NOMO-1 treated with dmso at 0.1 percent for 144 hours (cell line): Measurements from ENCODE around the gene CDC34.
A peak's percentile ranks its signal among the peaks of the same experiment; 100 is the strongest.

Experiments
- DNase-seq: peaks from one replicate; lab custom pipeline; 2025; ENCODE audit not compliant: unreplicated experiment; lab: John Stamatoyannopoulos, UW

The CDC34 gene, protein sequence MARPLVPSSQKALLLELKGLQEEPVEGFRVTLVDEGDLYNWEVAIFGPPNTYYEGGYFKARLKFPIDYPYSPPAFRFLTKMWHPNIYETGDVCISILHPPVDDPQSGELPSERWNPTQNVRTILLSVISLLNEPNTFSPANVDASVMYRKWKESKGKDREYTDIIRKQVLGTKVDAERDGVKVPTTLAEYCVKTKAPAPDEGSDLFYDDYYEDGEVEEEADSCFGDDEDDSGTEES

DNA sequence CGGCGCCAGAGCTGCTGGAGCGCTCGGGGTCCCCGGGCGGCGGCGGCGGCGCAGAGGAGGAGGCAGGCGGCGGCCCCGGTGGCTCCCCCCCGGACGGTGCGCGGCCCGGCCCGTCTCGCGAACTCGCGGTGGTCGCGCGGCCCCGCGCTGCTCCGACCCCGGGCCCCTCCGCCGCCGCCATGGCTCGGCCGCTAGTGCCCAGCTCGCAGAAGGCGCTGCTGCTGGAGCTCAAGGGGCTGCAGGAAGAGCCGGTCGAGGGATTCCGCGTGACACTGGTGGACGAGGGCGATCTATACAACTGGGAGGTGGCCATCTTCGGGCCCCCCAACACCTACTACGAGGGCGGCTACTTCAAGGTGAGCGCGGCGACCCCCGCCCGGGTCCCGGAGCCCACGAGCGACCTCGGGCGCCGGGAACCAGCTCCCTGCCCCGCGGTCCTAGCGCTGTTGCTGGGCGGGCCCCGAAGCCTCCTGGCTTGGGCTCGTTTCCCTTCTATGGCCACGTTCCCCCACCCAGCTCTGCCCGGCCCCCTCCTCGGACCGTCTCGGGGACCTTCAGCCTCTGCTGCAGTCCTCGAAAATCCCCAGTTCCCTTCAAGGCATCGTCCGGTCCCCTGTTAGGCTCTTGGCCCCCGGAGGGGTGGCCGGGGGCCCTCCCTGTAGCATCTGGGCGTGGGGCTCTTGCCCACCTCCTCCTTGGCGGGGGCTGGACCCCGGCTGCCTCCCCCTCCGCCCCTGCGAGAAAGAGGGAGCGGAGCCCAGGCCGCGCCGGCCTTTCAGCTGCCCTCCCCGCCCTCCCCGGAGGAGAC, at the start of gene CDC34:
CDC34 (plus strand) TSS at position 8 of the 808 bp plus-strand sequence; CDS start at position 180, 172 bp downstream.
- DNase-seq, result no peak

DNA sequence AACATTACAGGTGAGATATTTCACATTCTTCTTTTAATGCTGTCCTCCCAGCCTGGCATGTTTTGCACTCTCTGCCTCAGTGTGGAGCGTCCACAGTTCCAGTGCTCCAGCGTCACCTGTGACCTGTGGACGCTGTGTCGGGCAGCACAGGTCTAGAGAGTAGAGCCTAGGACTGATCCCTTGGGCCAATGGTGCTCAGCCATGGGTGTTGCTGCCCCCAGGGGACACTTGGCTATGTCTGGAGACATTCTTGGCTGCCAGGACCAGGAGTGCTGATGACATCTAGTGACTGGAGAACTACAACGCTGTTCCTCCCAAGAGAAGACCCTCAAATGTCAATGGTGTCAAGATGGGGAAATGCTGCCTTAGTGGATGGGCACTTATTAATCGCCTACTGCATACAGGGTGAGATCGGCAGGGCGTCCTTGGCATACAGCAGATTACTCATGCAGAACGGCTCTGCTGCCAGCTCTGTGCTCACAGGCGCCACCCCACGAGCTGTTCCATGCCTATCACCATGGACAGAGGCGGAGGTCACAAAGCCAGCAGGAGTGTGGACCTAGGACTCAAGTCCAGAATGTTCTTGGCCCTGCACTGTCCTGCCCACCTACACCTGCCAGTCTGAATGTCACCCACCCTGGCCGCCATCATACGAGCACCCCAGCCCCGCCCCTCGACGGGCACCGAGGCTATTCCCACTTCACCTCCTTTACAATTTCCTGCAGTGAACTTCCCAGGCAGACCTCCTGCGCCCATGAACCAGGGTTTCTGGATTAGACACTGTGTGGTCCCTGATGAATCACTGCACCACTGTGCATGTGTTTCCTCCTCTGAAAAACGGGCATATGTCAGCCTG, 49.1 kb upstream of the CDC34 start:
- no peak for DNase-seq

DNA sequence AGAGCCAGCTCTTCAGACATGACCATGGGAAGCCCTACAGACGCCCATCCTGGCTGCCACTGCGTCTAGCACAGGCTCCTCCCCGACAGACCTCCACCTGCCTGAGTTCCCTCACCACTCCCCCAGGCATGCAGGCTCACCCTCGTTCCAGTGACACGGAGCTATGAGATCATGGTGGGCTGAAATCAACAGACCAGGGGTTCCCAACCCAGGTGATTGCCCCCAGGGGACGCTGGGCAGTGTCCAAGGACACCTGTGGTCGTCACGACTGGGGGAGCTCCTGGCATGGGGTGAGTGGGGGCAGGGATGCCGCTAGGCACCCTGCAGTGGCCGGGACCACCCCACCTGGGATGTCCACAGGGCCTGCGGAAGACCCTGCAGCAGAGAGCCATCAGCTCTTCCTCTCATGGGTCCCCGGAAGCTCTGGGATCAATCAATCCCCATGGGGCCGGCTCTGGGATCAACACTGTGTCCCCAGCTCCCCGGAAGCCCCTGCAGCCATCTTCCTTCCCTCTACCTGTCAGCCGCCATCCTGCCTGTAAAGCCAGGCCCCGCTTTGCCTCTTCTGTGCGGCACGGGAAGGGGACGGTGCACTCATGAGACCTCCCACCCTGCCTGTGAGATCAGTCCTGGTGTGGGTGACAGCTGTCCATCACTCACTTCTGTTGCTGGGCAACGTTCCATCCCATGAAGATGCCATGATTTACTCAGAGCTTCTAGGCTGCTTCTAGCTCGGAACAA, 48.1 kb upstream of the CDC34 start:
- DNase-seq, result no peak

DNA sequence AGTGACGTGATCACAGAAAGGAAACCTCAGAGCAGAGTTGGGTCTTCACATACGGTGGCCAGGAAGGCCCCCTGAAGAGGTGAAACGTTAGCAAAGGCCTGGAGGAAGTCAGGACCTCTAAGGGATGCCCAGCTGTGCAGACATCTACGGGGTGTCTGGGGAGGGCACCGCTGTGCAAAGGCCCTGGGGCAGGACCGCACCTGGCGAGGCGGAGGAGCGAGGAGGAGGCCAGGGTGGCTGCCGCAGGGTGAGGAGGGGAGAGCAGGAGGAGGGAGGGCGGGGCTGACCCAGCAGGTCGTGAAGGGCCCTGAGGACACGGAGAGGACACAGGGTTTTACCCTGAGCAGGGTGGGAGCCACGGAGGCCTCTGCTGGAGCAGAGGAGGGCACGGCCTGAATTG, 47.1 kb upstream of the CDC34 start:
- no peak for DNase-seq

DNA sequence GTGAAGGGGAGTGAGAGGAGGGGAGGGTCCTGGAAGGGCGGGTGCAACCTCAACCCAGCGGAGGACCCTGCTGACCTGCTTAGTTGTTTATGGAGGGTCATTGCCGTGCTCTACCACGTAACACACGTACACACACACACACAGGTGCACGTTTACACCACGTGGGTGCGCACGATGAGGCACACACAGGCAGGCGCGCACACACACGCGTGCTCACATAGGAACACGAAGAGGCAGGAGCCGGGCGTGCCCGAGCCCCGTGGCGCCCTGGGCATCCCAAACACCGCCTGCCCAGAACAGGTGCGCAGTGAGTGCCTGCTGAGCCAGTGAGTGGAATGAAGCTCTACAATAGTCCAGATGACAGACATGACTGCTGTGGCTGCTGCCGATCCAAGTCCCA, 46.5 kb upstream of the CDC34 start:
- no peak for DNase-seq

DNA sequence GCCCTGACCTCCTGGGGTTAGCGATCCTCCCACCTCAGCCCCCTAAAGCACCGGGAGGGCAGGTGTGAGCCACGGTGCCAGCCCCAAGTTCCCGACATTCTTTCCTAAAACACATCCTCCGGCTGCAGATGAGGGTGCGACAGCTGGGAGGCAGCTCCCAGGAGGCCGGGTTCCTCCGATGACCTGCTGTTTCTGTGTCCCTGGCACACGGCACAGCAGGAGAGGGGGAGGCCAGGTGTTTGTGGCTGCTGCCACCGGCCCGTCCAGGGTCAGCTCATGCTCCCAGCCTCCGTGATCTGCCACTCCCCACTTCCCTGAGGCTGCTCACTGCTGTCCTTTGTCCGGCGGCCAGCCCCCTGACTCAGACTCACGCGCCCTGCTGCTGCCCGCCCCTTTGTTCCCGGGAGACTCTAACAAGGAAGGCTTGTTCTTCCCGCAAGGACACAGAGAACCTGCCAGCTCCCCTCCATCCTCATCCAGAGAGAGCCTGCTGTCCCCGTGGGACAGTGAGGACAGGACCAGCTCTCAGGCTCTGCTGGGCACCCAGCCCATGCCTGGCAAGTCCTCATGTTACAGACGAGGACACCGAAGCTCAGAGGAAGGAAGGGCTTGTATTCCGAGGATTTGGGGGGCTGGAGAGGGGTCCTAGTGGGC, 45.9 kb upstream of the CDC34 start:
- DNase-seq, result no peak

DNA sequence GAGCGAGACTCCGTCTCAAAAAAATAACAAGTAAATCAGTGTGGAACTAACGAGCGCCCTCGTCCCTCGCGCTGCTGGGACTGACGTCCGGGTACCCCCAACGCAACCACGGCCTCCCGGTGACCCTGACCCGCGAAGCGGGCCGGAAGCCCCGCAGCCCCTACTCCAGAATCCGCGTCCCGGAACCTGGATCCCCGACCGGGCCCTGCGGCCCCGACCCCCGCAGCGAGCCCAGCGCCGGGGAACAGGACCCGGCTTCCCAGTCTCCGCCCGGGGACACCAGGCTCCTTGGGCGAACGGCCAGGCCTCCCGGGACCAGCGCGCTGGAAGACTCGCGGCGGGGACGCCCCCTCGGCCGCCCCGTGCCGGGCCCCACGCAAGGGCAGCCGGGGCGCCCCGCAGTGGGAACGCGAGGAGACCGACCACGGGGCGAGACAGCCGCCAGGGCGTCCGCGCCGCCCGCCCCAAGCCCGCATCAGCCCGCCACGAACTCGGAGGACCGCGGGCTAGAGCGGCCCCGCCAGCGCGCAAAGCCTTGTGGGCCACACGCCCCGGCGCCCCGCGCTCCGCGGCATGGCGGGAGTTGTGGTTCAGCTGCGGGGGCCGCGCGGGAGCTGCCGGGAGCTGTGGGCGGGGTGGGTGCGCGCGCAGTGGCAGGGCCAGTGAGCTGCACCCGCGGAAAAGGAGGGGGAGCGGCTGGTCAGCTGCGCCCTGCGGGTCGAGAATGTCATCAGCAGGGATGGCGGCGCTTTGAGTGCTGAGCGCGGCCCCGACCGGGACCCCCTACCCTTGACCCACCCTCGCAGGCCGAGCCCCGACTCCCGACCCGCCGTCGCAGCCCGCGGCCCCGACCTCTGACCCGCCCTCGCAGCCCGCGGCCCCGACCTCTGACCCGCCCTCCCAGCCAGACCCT, 42.8 kb upstream of the CDC34 start:
- peak; percentile 86 for DNase-seq

DNA sequence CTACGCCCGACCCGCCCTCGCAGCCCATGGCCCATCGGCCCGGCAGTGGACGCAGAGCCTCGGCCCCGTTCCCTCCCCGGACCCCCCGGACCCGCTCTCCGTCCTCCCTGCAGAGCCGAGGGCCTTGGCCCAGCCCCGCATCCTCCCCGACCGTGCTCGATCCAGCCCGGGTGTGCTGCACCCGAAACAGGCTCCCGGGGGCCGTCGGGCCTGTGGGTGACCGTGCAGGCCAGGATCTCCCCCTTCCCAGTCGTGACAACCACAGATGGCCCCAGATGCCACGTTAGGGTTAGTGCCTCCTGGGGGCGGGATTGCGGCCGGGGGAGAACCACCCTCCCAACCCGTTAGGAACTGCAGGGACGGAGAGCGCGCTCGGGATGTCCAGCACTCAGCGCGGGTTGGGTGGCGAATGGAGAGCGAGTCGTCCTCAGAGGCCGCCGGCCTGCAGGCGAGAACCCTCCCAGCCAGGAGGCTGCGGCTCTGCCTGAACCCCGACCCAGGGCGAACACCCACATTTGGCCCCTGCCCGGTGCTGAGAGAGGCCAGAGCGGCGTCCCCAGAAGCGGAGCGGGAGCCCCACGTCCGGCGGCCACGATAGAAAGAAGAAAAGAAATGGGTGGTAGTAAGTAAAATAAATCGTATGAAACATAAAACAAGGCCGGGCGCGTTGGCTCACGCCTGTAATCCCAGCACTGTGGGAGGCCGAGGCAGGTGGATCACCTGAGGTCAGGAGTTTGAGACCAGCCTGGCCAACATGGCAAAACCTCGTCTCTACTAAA, 42.0 kb upstream of the CDC34 start:
- DNase-seq, result no peak

DNA sequence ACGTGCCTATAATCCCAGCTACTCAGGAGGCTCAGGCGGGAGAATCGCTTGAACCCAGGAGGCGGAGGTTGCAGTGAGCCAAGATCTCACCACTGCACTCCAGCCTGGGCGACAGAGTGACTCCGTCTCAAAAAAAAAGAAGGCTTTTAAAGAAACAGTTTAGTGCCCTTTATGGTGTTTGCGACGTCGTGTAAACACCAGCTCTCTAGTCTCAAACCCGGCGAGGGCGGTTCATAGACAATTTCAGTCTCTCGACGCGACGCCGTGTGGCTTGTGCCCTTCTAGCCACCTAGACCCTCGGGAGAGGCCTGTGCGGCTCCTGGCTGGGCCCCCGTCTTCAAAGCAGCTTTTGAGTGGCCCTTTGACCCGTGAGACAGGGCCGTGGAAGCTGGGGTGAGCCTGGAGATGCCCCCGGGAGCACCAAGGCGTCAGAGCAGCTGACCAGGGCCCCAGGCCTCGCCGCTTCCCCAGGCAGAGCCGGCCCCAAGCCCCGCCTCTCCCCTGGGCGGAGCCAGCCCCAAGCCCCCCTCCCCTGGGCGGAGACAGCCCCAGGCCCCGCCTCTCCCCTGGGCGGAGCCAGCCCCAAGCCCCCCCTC, 40.3 kb upstream of the CDC34 start:
- no peak for DNase-seq

DNA sequence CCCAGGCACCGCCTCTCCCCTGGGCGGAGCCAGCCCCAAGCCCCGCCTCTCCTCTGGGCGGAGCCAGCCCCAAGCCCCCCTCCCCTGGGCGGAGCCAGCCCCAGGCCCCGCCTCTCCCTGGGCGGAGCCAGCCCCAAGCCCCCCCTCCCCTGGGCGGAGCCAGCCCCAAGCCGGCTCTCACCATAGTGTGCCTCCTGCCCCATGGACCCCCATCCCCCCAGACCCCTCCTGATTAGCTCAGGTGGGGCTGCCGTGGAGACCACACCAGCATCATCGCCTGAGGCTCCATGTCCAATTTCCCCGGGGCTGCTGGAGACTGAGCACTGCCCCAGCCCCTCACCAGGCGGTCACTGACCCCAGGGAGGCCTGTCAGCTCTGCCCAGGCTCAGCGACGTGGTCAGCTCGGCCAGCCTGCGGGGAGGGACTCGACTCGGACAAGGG, 39.4 kb upstream of the CDC34 start:
- no peak for DNase-seq

DNA sequence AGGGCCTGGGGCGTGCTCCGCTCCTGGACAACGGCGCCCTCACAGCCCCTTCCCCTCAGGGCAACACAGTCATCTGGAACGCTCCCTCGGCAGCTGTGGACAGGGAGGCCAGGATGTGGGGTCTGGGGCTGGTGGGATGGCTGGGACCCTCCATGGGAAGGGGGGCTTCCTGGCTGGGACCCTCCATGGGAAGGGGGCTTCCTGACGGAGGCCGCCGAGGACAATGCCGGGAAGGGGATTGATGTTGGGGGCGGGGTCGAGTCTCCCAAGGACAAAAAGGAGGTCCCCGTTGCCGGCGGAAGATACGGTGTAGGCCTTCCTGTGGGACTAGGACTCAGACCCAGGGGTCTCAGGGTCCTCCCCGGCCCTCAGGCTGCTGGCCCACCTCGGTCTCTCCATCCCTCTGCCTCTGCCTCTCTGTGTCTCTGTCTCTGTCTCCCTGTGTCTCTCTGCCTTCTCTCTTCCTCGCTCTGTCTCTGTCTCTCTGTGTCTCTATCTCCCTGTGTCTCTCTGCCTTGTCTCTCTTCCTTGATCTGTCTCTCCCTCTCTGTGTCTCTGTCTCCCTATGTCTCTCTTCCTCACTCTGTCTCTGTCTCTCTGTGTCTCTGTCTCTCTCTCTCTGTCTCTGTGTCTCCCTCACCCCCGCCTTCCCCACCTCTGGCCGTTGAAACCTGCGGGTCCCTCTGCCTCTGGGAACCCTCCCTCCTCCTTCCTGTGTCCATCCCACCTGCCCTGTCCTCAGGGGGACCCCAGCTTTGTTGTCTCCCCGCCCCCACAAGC, 38.0 kb upstream of the CDC34 start:
- no peak for DNase-seq

DNA sequence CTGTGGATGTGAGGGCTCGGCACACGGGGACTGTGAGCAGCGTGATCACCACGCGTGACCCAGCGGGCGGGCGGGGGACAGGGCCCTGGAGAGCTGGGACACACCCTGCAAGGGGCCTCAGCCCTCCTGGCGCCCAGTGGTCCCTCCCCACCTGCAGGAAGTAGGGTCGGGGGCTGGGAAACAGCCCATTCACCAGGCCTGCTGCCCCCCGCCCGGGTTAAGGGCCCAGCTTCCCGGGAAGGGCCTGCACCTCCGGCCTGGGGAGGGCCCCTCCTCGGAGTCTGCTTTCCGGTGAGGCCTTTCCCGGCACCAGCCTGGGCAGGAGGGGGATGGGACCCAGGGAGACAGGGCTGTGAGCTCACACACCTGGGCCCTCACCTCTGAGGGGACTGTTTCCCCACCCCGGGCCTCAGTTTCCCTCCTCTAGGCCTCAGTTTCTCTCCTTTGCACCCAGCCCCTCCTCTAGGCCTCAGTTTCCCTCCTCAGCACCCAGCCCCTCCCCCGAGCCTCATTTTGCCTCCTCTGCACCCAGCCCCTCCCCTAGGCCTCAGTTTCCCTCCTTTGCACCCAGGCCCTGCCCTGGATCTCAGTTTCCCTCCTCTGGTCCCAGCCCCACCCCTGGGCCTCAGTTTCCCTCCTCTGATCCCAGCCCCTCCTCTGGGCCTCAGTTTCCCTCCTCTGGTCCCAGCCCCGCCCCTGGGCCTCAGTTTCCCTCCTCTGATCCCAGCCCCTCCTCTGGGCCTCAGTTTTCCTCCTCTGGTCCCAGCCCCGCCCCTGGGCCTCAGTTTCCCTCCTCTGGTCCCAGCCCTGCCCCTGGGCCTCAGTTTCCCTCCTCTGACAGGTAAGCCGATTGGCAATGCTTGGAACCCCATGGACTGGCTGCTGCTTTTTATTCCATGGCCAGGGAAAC, 37.1 kb upstream of the CDC34 start:
- DNase-seq, result no peak

DNA sequence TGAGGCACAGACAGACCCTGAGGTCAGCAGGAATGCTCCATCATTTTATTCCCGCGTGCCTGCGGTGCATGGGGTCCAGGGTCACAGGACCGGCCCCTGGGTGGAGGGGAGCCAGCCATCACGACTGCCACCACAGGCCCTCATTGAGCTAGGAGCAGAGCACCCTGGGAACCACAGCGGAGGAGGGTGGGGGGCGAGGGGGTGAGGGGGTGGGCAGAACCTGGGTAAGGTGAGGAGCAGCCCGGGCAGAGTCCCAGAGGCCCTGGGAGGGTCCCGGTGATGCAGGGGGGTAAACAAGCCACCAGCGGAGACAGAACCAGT, 36.5 kb upstream of the CDC34 start:
- no peak for DNase-seq

DNA sequence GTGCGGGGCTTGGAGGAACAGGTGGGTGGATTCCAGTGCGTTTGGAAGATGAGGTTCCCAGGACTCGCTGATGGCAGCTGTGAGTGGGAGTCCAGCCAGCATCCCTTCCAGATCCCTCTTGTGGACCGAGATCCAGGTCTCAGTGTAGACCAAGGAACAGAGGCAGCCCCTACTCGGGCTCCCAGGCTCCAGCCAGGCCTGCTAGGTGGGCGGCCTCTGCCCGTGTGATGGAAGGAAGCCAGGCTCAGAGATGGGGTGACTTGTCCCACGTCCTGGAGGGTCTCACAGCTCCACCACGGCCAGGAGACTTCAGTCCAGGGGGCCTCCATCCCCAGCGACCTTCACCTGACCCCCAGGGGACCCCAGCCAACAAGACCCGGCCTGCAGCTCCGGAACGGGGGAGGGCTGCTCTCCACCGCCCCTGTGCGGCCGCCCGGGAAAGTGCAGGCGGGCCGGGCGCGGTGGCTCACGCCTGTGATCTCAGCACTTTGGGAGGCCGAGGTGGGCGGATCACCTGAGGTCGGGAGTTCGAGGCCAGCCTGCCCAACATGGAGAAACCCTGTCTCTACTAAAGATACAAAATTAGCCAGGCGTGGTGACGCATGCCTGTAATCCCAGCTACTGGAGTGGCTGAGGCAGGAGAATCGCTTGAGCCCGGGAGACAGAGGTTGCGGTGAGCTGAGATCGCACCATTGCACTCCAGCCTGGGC, 36.0 kb upstream of the CDC34 start:
- DNase-seq, result no peak

DNA sequence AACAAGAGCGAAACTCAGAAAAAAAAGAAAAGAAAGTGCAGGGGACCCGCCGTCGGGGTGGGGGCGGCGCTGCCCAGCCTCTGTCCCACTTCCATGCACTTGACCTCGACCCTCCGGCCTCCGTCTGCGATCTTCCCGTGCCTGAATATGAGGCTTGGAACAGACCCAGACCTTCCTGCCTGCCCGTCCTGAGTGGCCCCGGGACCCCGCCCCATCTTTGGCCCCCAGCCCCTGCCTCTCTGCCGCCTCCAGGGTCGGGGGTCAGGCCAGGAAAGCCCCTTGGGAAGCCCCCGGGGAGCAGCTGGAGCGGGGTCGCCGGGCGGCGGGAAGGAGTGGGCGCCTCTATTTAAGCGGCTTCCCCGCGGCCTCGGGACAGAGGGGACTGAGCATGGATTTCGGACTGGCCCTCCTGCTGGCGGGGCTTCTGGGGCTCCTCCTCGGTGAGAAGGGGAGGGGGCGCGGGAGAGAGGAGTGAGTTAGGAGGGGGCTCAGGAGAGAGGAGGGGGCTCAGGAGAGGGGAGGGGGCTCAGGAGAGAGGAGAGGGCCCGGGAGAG, 35.4 kb upstream of the CDC34 start, which contains the start of gene MADCAM1:
MADCAM1 (plus strand) TSS at position 375 of the 554 bp plus-strand sequence; CDS start at position 389, 14 bp downstream.
- no peak for DNase-seq

DNA sequence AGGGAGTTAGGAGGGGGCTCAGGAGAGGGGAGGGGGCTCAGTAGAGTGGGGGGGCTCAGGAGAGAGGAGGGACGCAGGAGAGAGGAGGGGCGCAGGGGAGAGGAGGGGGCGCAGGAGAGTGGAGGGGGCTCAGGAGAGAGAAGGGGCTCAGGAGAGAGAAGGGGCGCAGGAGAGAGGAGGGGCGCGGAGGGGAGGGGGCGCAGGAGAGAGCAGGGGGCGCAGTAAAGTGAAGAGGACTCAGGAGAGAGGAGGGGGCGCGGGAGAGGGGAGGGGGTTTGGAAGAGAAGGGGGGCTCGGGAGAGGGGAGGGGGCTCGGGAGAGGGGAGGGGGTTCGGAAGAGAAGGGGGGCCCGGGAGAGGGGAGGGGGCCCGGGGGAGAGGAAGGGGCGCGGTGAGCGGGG, 34.6 kb upstream of the CDC34 start:
- no peak for DNase-seq
